Activated T-cell treated with anti-CD3 and anti-CD28 coated beads for 1 hour (primary cell): ENCODE measurements around the gene VEZT.
"Not testable (repeated sequence)": the region's sequence is repeated elsewhere in the genome, so short reads cannot be mapped to it uniquely, and the experiment has no call there.

Source experiments
- DNase-seq: peaks from one replicate; pipeline ENCODE4 v3.0.0-alpha.2; 2020; ENCODE audit warnings: low read depth

The VEZT gene

DNA sequence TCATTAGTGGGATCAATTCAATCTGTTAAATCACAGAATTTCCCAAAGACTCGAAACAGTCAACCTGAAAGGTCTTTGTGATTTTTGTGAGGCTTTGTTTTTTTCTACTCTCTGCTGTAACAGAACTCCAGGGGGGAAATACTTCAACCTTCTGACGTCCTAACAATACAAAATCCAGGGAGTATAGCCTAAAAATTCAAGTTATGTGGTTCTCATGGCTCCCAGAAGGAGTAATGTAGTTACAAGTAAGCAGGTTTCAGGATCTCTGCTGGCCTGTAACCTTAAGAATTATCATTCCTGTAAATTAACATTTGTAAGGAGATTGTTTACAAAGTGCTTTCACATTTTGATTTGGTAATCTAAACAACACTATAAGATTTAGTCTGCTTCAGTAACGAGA, 39.9 kb downstream of the VEZT start:
- DNase-seq, result no peak

GRCh38 chr12:95258151-95258550, 40.5 kb downstream of the VEZT start:
- DNase-seq, result no peak

DNA sequence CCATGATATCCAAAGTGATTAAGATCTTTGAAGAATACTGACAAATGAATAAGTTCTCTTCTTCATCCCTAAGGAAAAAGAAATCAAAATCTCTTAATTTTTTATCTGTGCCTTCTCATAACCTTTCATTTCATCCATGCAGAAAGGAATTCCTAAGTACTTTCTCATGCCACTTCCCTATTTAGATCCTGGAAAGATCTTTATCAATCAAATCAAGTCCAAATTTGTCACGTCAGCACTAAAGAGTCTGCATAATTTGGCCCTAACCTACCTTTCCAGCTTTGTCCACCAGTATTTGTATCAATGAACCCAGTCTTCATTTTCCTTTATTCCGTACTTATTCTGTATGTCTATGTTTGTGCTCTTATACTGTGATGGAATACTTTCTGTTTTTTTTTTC, 41.2 kb downstream of the VEZT start:
- DNase-seq, result no peak

DNA sequence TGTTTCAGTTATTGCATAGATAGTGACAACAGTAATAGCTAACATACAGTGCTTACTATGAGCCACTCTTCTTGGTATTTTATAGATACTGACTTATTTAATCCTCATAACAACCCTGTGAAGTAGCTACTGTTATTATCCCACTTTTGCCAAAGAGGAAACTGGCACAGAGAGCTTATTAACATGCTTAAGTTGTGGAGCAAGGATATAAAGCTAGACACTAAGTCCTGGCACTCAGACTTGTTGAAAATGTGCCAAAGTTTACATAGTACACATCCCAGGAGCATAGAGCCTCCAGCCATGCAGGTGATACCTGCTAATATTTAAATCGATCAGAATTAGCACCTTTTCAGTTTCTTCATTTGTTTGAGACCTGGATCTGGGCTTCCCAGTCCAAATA, 41.8 kb downstream of the VEZT start:
- DNase-seq, result no peak

DNA sequence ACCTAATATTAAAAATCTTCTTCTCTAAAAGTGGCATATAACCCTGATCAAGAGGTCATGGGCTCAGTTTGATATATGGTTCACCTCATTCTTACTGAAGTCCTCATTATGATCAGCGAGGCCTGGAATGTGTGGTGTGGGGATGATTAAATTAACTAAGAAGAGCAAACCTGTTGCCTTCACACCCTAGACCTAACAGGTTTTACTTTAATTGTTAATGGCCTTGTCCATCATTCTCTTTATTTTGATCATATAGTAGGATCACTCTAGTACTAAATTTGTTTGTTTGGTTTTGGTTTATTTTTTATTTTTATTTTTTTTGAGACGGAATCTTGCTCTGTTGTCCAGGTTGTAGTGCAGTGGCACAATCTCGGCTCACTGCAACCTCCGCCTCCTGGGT, 43.5 kb downstream of the VEZT start:
- no peak for DNase-seq

- DNase-seq, result no peak
These were observed 45.2 kb downstream of the VEZT start for GRCh38 chr12:95262808-95263207.

DNA sequence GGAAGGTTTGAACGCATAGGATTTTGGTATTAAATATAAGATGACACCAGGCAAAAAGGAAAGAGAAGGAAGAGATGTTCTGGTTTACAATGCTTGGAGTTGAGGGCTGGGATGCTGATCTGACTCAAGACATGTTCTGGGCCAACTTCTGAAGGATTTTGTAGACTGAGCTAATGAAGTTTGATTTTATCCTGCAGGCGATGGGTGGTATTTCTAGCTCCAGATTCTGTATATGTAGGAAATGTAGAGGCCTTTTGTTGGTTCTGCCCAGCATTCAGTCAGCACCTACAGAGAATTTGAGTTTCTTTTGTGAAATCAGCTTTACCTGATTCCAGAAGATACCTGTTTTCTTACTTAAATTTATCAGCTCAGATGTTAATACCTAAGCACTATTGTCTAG, 48.2 kb downstream of the VEZT start:
- DNase-seq, result no peak

DNA sequence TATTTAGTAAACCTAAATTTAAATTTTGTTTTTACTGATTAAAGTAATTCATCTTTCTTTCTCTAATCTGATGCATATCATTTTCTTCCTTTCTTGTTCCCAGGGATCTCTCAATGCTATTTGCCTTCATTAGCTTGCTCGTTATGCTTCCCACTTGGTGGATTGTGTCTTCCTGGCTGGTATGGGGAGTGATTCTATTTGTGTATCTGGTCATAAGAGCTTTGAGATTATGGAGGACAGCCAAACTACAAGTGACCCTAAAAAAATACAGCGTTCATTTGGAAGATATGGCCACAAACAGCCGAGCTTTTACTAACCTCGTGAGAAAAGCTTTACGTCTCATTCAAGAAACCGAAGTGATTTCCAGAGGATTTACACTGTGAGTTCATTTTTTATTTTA, 48.6 kb downstream of the VEZT start:
- no peak for DNase-seq

DNA sequence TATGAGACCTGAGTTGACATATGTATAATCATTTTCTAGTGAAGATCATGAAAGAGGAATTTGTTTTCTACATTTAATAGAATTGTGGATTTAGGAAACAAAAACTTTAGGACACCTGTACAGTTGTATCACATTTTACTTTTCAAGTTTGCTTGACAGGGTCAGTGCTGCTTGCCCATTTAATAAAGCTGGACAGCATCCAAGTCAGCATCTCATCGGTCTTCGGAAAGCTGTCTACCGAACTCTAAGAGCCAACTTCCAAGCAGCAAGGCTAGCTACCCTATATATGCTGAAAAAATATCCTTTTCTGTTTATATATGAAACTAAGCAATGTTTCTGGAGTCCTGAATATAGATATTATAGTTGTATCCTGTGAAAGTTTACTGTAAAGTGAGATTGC, 52.3 kb downstream of the VEZT start:
- no peak for DNase-seq

DNA sequence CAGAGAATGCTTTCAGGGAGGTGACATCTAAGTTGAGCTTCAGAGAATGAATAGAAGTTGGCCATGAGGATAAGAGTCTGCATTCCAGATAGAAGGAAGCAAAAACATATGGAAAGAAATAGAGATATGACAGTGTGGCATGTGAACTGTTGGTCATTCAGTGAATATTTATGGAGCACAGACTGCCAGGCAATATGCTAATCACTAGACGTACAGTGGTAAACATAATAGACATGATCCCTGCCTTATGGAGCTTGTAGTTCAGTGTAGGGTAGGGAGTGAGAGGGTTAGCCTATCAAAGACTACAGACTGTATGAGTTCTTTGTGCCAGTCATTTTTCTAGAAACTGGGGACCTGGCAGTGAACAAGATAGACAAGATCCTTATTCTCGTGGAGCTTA, 53.9 kb downstream of the VEZT start:
- DNase-seq, result no peak

DNA sequence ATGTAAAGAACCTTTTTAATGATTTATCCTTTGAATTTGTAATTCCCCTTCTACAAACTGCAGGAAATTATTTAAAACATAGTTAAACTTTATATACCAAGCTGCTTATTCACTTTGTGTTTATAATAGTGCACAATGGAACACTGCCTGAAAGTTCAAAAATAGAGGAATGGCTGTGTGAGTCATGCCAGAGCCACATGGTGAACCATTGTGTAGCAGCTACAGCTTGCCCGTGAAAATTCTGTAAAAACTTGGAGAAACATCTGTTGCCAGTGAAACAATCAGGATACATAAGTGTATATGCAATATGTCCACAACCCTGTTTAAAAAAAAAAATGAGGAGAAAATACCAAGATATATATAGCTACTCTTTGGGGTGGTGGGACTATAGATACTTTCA, 59.5 kb downstream of the VEZT start:
- no peak for DNase-seq

GRCh38 chr12:95279856-95280255, 62.2 kb downstream of the VEZT start:
- no peak for DNase-seq

DNA sequence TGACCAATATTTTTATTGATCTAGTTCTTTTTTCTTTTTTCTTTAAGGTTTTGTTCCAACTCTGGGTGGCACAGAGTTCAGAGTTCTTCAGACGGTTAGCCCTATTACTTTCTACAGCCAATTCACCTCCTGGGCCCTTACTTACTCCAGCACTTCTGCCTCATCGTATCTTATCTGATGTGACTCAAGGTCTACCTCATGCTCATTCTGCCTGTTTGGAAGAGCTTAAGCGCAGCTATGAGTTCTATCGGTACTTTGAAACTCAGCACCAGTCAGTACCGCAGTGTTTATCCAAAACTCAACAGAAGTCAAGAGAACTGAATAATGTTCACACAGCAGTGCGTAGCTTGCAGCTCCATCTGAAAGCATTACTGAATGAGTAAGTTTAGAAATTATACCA, 64.7 kb downstream of the VEZT start:
- DNase-seq, result no peak

DNA sequence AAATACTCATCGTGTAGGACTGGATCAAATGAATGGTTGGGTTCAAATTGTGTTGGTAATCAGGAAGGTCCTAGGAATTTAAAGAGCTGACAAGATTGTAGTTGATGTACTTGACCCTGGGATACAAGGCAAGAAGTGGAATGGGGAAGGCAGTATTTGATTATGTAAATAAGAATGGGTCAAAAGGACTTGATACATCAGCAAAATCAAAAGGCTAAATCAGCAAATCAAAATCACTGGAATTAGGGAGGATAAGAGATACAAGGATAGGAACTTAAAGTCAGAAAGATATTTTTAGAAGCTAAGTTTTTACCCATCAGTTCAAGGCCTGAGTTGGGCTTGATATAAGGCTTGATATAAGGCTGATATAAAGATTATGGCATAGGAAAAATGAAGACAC, 65.8 kb downstream of the VEZT start:
- no peak for DNase-seq

DNA sequence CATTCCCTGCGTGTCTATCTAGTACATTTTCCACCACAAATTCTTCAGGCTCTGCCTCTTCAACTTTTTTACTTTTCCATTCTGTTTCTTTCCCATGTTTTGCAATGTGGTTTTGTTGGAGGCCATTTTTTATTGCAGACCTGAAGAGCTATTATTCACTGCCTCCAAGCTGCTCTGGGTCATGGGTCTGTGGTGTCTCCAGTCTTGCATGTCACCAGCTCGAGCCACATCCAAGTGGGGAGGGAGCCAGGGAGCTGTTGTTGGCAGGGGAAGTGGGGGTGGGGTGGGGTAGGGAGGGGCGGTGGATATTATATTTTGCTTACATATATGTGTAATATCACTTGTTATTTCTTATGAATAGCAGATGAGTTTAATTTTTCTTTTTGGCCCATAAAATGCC, 69.1 kb downstream of the VEZT start:
- DNase-seq, result no peak

DNA sequence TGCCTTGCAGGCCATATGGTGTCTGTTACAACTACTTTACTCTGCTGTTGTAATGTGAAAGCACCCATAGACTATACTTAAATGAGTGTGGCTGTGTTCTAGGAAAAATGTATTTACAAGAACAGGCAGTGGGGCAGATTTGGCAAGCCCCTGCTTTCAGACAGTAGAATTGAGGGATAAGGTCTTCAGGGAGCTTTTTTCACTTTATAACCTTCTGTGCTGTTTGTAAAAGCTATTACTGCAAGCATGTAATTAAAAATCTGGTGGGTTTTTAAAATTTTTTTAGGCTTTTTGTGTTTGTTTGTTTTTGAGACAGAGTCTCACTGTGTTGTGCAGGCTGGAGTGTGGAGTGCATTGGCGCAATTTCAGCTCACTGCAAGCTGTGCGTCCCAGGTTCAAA, 73.9 kb downstream of the VEZT start:
- no peak for DNase-seq

GRCh38 chr12:95298916-95299315, 81.3 kb downstream of the VEZT start:
- no peak for DNase-seq

DNA sequence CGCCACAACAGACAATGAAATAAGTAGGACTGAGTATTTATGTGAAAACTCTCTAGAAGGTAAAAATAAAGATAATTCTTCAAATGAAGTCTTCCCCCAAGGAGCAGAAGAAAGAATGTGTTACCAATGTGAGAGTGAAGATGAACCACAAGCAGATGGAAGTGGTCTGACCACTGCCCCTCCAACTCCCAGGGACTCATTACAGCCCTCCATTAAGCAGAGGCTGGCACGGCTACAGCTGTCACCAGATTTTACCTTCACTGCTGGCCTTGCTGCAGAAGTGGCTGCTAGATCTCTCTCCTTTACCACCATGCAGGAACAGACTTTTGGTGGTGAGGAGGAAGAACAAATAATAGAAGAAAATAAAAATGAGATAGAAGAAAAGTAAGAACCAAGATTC, 82.7 kb downstream of the VEZT start:
- DNase-seq, result no peak

DNA sequence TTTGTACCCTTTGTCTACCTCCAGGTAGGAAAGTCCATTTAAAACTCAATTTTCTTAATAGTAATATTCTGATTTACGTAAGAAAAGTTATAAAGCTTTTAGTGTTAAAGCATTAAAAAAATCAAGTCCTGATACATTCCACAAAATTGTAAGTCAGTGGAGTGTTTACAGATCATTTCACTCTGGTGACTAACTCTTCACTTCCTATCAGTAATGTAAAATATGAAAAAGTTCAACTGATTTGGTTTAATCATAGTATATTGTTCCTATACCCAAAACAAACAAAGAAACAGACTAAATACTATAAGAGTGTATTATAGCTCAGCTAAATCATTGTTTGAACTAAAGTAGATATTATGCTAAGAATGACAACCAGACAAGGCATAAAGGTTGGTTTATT, 85.9 kb downstream of the VEZT start:
- no peak for DNase-seq

DNA sequence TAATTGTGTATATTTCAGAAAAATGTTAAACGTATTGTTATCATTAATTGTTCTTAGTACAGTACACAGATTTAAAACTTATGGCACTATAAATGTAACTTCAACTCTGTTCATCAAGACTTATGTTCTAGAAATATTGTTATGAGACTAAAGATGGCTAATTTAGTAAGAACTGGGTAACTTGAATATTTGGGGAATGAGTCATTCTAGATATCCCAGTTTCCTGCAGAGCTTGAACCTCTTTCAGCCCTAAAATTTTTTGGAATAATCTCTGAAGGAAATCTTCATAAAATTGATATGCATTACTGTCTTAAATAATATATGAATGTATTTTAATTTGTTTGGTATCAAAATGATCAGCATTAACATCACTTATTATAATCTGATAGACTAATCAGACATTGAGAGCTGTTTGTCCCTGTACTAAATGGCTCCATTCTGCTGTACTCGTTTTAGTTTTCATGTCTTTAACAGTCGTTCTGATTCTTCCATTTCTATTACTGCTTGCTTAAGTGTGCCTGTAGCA, 87.1 kb downstream of the VEZT start:
- DNase-seq, result no peak

DNA sequence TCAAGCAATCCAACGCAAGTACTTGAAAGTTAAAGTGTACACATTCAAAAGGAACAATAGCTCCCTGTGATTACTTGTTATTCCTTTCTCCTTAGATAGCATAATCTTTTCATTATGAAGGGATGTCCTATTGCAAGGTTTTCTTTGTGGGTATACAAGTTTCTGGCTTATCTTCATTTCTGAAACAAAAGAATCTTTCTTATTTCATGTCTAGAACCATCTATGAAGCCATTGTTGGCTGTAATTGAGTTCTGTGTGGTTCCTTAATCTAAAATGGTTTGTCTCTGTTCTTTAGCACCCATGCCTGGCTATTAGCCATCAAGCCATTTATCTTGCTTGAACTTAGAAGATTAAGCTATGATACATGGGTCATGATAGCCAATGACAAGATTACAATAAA, 95.0 kb downstream of the VEZT start:
- no peak for DNase-seq

DNA sequence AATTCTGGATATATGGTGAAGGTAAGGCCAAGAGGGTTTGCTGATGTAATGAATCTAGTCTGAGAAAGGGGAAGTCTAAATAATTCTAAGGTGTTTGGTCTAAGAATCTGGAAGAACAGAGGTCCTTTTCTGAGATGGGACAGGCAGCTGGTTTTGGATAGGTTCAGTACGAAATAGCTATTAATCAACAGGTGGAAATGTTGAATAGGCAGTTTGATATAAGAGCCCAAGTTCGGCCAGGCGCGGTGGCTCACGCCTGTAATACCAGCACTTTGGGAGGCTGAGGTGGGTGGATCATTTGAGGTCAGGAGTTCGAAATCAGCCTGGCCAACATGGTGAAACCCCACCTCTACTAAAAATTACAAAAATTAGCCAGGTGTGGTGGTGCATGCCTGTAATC, 97.1 kb downstream of the VEZT start:
- not testable (repeated sequence) for DNase-seq

DNA sequence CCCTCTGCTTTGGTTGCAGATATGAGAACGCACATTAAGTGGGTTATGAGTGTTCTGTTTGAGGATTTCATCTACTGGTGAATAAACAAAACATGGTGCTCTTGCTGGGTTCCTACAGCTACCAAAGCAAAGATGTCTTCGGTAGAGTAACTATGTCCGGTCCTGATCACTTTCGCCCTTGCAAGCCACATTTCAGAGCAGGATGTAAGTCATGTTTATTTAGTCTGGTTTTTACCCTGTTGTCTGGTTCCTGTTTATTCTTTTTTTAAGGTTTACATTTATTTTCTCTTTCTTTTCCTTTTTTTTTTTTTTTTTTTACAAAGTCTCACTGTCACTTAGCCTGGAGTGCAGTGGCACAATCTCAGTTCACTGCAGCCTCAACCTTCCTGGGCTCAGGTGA, 99.2 kb downstream of the VEZT start:
- DNase-seq, result no peak

DNA sequence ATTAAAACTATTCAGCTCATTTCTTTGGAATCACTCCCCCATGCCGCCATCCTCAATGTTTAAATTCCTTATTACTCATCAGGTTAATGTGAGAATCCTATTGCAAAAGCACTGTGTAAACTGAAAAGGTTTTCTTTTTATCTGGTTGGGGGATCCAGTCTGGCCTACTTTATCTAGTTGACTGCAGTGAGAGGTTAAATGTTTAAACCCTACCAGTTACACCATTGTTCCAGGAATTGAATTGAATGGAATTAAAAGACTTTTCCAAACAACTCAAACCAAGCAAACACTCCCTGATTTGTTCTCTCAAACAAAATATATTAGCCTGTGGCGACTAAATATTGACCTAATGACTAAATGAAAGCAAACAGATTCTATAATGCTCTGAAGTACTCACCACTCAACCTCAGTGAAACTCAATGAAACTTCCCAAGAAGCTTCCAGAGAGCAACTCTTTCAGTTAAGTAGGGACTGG, 100.5 kb downstream of the VEZT start:
- no peak for DNase-seq

DNA sequence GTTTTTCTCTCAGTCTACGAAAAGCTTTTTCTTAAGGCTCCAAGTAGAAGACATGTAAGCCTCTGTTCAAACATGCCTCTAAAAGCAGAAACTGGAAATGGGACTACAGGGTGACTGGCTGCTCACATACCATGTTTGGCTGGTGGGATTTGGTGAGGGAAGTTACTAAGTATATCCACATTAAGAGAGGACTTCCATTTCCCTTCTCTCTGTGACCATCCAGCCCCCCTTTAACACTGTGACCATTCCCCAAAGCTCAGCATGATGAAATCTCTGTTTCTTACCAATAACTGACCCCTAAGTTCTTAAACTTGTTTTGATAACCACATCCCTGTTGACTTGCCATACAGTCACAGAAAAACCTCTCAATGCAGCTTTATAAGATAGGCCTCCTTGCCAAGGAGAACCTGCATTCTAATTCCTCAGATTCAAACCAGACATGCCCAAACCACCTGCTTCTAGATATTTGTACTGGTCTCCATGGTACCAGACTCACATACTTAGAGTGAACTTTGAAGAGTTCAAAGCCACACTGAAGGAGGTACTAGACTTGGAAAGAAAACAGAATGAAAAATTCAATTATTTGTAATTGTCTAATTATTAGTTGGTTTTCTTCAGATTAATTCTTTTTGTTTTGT, 102.2 kb downstream of the VEZT start:
- no peak for DNase-seq
